Neural progenitor cell (in vitro differentiated cells): ENCODE data around the gene GORASP1. TPM values are rescaled to one million over a fixed set of nuclear protein-coding genes. Genes with fewer than 3 reads are reported as not detected.
"Not testable (repeated sequence)": the region's sequence is repeated elsewhere in the genome, so short reads cannot be mapped to it uniquely, and the experiment has no call there.

Experiments used
- DNase-seq: peaks from one replicate; pipeline ENCODE4 v3.0.0-alpha.2; 2016; ENCODE audit warnings: low spot score
- H2AFZ ChIP-seq: fragments of 200-600 bp; sonication (generic); replicated peaks from 2 replicates; pipeline ENCODE4 v1.6.1; 2016; ENCODE audit warnings: antibody characterized with exemption
- H3F3A ChIP-seq: fragments of 200-600 bp; sonication (generic); 2 replicates; pipeline ENCODE4 v1.6.1; 2016; ENCODE audit warnings: antibody characterized with exemption, low read depth
- H3K27ac ChIP-seq: fragments of 200-600 bp; sonication (generic); 2 replicates; pipeline ENCODE4 v1.5.1; 2016; ENCODE audit warnings: mild to moderate bottlenecking
- H3K27me3 ChIP-seq: fragments of 200-600 bp; sonication (generic); 2 replicates; pipeline ENCODE4 v1.6.1; 2016; ENCODE audit warnings: mild to moderate bottlenecking, moderate library complexity
- H3K36me3 ChIP-seq: fragments of 200-600 bp; sonication (generic); 2 replicates; pipeline ENCODE4 v1.5.1; 2016
- H3K4me1 ChIP-seq: fragments of 200-600 bp; sonication (generic); 2 replicates; pipeline ENCODE4 v1.6.1; 2016; ENCODE audit warnings: mixed run types
- H3K4me2 ChIP-seq: fragments of 200-600 bp; sonication (generic); 2 replicates; pipeline ENCODE4 v1.6.1; 2016
- H3K4me3 ChIP-seq: fragments of 200-600 bp; sonication (generic); 2 replicates; pipeline ENCODE4 v1.5.1; 2016
- H3K79me2 ChIP-seq: fragments of 200-600 bp; sonication (generic); 2 replicates; pipeline ENCODE4 v1.6.1; 2016; ENCODE audit warnings: low read depth
- H3K9ac ChIP-seq: fragments of 200-600 bp; sonication (generic); 2 replicates; pipeline ENCODE4 v1.6.1; 2016
- H3K9me3 ChIP-seq: fragments of 200-600 bp; sonication (generic); 2 replicates; pipeline ENCODE4 v1.5.1; 2016; ENCODE audit warnings: low read depth
- H4K20me1 ChIP-seq: fragments of 200-600 bp; sonication (generic); 2 replicates; pipeline ENCODE4 v1.6.1; 2016; ENCODE audit warnings: low read depth
- H3K27ac Mint-ChIP-seq: 3 replicates; pipeline ENCODE4 v1.8.0; 2021; ENCODE audit warnings: mixed read lengths
- H3K27me3 Mint-ChIP-seq: 2 replicates; pipeline ENCODE4 v1.8.0; 2022; ENCODE audit warnings: low read depth, mild to moderate bottlenecking, inconsistent platforms, moderate library complexity, mixed read lengths; ENCODE audit not compliant: insufficient read depth
- H3K36me3 Mint-ChIP-seq: 3 replicates; pipeline ENCODE4 v1.8.0; 2021; ENCODE audit warnings: mixed read lengths
- H3K4me1 Mint-ChIP-seq: 3 replicates; pipeline ENCODE4 v1.8.0; 2021; ENCODE audit warnings: mixed read lengths
- H3K4me3 Mint-ChIP-seq: 3 replicates; pipeline ENCODE4 v1.8.0; 2021; ENCODE audit warnings: mild to moderate bottlenecking, moderate library complexity, mixed read lengths
- H3K9me3 Mint-ChIP-seq: 3 replicates; pipeline ENCODE4 v1.8.0; 2020; ENCODE audit warnings: mixed read lengths
- EZH2 ChIP-seq: fragments of 200-600 bp; sonication (generic); IDR thresholded peaks from 2 replicates; pipeline ENCODE4 v1.6.1; 2017; ENCODE audit warnings: antibody characterized with exemption, mild to moderate bottlenecking, moderate library complexity
- EZH2phosphoT487 ChIP-seq: fragments of 200-600 bp; sonication (generic); IDR thresholded peaks from 2 replicates; pipeline ENCODE4 v1.6.1; 2017; ENCODE audit warnings: antibody characterized with exemption
- total RNA-seq: library from RNA; depleted of rRNA; stranded (reverse); fragments of >200 nt; gene quantifications from 2 replicates; pipeline ENCODE4 v1.2.3, GENCODE V29; 2015; ENCODE audit warnings: low replicate concordance
- TF ChIP-seq, protein P1 (sequence below): fragments of 200-600 bp; sonication (generic); IDR thresholded peaks from 2 replicates; pipeline ENCODE4 v1.5.1; 2017; ENCODE audit warnings: antibody characterized with exemption, mild to moderate bottlenecking

GORASP1 gene
- total RNA-seq, 1 donor from 2014 or later, result 18.0 TPM

DNA sequence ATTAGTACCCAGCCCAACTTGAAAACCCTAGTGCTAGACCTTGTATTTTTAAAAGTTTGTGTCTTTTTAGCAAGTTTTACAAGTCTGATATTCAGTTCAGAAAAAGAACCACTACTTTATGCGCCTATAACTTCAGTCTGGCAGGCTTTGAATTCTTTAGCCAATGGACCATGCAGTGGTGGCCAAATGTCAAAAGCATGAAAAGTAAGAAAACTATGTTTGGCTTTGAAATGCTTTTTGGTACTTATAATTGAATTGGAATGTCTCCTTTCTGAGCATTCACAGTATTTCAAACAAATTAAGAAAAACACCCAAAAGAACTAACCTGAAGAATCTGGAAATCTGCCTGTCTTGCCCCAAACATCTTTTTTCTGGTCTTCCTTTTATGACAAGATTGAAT, 42.8 kb downstream of the GORASP1 start:
- Mint-ChIP-seq H3K27me3 (no peaks in the 10 kb centered on the region), H3K4me1 (no peaks in the 10 kb centered on the region), H3K36me3 (peaks cover 6% of the 10 kb centered on the region), H3K9me3 (no peaks in the 10 kb centered on the region), H3K4me3 (no peak overlapping the region), H3K27ac (no peak overlapping the region)
- TF ChIP-seq EZH2, result no peak
- TF ChIP-seq EZH2phosphoT487, result no peak
- H3K4me3 ChIP-seq, result no peak overlapping the region
- H3K4me2 ChIP-seq, result no peak overlapping the region
- H3K9ac ChIP-seq, result no peak overlapping the region
- H3K27ac ChIP-seq, result peak overlapping the region; percentile 39
- peaks cover 5% of the 10 kb centered on the region for H3K4me1 ChIP-seq
- peaks cover 30% of the 10 kb centered on the region for H4K20me1 ChIP-seq
- no peaks in the 10 kb centered on the region for H3K27me3 ChIP-seq
- no peaks in the 10 kb centered on the region for H3F3A ChIP-seq
- DNase-seq, result no peak
- no peak overlapping the region for H2AFZ ChIP-seq
- no peaks in the 10 kb centered on the region for H3K9me3 ChIP-seq
- peaks cover 63% of the 10 kb centered on the region for H3K79me2 ChIP-seq
- peaks cover 5% of the 10 kb centered on the region for H3K36me3 ChIP-seq

DNA sequence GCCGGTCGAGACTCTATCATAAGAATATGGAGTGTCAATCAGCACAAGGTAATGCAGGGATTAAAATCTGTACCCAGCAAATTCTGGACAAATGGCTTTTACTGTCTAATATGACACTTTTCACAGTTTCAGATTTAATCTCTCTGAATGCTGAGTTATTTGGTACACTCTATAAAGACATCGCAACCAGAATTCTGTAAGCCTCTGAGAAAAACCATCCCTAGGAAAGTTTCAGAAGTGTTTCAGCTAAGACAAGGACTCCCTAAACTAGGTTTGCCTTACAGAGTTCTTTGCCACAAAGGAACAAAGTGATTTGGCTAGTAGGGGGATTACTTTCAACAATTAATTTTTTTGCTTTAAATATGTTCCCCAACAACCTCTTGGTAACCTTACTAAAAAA, 44.3 kb downstream of the GORASP1 start:
- Histone ChIP-seq H2AFZ (no peak overlapping the region), H4K20me1 (peaks cover 44% of the 10 kb centered on the region), H3K9ac (no peak overlapping the region), H3K4me3 (no peak overlapping the region), H3K36me3 (peaks cover under 1% of the 10 kb centered on the region), H3F3A (no peaks in the 10 kb centered on the region), H3K4me2 (no peak overlapping the region), H3K27ac (no peak overlapping the region), H3K27me3 (no peaks in the 10 kb centered on the region), H3K4me1 (peaks cover 5% of the 10 kb centered on the region), H3K79me2 (peaks cover 78% of the 10 kb centered on the region), H3K9me3 (no peaks in the 10 kb centered on the region)
- H3K27me3 Mint-ChIP-seq, result no peaks in the 10 kb centered on the region
- H3K27ac Mint-ChIP-seq, result no peak overlapping the region
- no peak overlapping the region for H3K4me3 Mint-ChIP-seq
- DNase-seq, result no peak
- H3K36me3 Mint-ChIP-seq, result peaks cover 7% of the 10 kb centered on the region
- TF ChIP-seq, protein P1, sequence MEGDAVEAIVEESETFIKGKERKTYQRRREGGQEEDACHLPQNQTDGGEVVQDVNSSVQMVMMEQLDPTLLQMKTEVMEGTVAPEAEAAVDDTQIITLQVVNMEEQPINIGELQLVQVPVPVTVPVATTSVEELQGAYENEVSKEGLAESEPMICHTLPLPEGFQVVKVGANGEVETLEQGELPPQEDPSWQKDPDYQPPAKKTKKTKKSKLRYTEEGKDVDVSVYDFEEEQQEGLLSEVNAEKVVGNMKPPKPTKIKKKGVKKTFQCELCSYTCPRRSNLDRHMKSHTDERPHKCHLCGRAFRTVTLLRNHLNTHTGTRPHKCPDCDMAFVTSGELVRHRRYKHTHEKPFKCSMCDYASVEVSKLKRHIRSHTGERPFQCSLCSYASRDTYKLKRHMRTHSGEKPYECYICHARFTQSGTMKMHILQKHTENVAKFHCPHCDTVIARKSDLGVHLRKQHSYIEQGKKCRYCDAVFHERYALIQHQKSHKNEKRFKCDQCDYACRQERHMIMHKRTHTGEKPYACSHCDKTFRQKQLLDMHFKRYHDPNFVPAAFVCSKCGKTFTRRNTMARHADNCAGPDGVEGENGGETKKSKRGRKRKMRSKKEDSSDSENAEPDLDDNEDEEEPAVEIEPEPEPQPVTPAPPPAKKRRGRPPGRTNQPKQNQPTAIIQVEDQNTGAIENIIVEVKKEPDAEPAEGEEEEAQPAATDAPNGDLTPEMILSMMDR, result no peak
- TF ChIP-seq EZH2 (no peak), EZH2phosphoT487 (no peak)
- H3K9me3 Mint-ChIP-seq, result peaks cover 3% of the 10 kb centered on the region
- no peaks in the 10 kb centered on the region for H3K4me1 Mint-ChIP-seq

DNA sequence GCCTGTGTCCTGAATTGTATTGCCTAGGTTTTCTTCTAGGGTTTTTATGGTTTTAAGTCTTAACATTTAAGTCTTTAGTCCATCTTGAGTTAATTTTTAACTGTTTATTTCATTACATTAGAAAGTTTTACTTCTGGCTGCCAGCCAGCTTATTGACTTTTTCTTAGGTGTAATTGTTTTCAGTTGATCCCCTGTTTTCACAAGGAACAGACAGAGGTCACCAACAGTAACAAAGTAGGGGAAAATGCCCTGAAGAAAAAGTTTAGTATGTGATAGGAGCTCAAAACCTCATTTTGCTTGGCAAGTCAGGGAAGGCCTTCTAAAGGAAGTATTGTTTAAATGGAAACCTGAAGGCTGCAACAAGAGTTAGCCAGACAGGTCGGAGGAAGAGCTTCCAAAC, 45.2 kb downstream of the GORASP1 start:
- no peak overlapping the region for H2AFZ ChIP-seq
- H3K4me3 ChIP-seq, result no peak overlapping the region
- H3K4me2 ChIP-seq, result no peak overlapping the region
- DNase-seq, result no peak
- Mint-ChIP-seq H3K9me3 (peaks cover 3% of the 10 kb centered on the region), H3K27ac (no peak overlapping the region), H3K4me3 (no peak overlapping the region), H3K27me3 (no peaks in the 10 kb centered on the region), H3K4me1 (no peaks in the 10 kb centered on the region), H3K36me3 (peaks cover 9% of the 10 kb centered on the region)
- H4K20me1 ChIP-seq, result peaks cover 47% of the 10 kb centered on the region
- H3K79me2 ChIP-seq, result peaks cover 87% of the 10 kb centered on the region
- H3K27me3 ChIP-seq, result no peaks in the 10 kb centered on the region
- no peaks in the 10 kb centered on the region for H3F3A ChIP-seq
- H3K27ac ChIP-seq, result peak overlapping the region; percentile 24
- TF ChIP-seq EZH2phosphoT487 (no peak), EZH2 (no peak)
- TF ChIP-seq, protein P1, result no peak
- H3K9me3 ChIP-seq, result no peaks in the 10 kb centered on the region
- peaks cover 5% of the 10 kb centered on the region for H3K4me1 ChIP-seq
- no peak overlapping the region for H3K9ac ChIP-seq
- H3K36me3 ChIP-seq, result no peaks in the 10 kb centered on the region

DNA sequence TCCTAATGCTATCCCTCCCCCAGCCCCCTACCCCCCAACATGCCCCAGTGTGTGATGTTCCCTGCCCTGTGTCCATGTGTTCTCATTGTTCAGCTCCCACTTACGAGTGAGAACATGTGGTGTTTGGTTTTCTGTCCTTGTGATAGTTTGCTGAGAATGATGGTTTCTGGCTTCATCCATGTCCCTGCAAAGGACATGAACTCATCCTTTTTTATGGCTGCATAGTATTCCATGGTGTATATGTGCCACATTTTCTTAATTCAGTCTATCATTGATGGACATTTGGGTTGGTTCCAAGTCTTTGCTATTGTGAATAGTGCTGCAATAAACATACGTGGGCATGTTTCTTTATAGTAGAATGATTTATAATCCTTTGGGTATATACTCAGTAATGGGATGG, 46.2 kb downstream of the GORASP1 start:
- not testable (repeated sequence) for H3K36me3 Mint-ChIP-seq

More for the DNA sequence above, 46.2 kb downstream of the GORASP1 start:
- not testable (repeated sequence) for H3K9me3 ChIP-seq, DNase-seq, H3K27ac Mint-ChIP-seq, H3K9me3 Mint-ChIP-seq, H3K36me3 ChIP-seq, H3K4me3 Mint-ChIP-seq, H3F3A ChIP-seq, H3K27ac ChIP-seq, H3K4me3 ChIP-seq, H3K4me2 ChIP-seq, H3K27me3 Mint-ChIP-seq, H3K9ac ChIP-seq, H3K4me1 Mint-ChIP-seq, H2AFZ ChIP-seq, H3K27me3 ChIP-seq
- H3K79me2 ChIP-seq, result peaks cover 97% of the 10 kb centered on the region
- peaks cover 11% of the 10 kb centered on the region for H3K4me1 ChIP-seq
- H4K20me1 ChIP-seq, result peaks cover 54% of the 10 kb centered on the region
